ENCODE data around the gene SYTL4. TPM values are rescaled to one million over a fixed set of nuclear protein-coding genes. Genes with fewer than 3 reads are reported as not detected.

The SYTL4 gene
- total and polyA plus RNA-seq, 2 of the 8 experiments (the other 6 are each of a cell fraction or from before 2014, with no cell fraction given): 0.11 TPM

GRCh38 chrX:100625985-100626491 lies 105.9 kb downstream of the SYTL4 start (continued):
- TF ChIP-seq BACH1 (IDR thresholded peaks at IDR 0.05; ENCODE audit: low read length): no peak
- no peak for TF ChIP-seq HDAC6 (IDR thresholded peaks at IDR 0.05; ENCODE audit: low read depth, low read length)

Other genes starting within 250 kb of the SYTL4 start
- gene TNMD, start 147.2 kb downstream of the SYTL4 start, total RNA-seq (2021; fragmentation: NEBNext Ultra II Directional; extraction: Animal tissue kit (Norgen Biotek cat#: 25700)): 2.1 TPM in 2 replicates
- 0.85 and 1.4 TPM in 2 replicates for gene TNMD, start 147.2 kb downstream of the SYTL4 start, polyA plus RNA-seq (2011; rRNA removed)
- gene TSPAN6, start 95.3 kb downstream of the SYTL4 start, total RNA-seq (2021; fragmentation: NEBNext Ultra II Directional; extraction: Animal tissue kit (Norgen Biotek cat#: 25700)): 56.8 and 58.1 TPM in 2 replicates
- 41.7 and 67.7 TPM in 2 replicates for gene TSPAN6, start 95.3 kb downstream of the SYTL4 start, polyA plus RNA-seq (2011; rRNA removed)
- gene SRPX2, start 87.9 kb downstream of the SYTL4 start, total RNA-seq (2021; fragmentation: NEBNext Ultra II Directional; extraction: Animal tissue kit (Norgen Biotek cat#: 25700)): not detected in 2 replicates
- gene SRPX2, start 87.9 kb downstream of the SYTL4 start, polyA plus RNA-seq (2011; rRNA removed): not detected in 2 replicates
- 30.9 and 33.0 TPM in 2 replicates for gene CSTF2, start 88.3 kb upstream of the SYTL4 start, total RNA-seq (2021; fragmentation: NEBNext Ultra II Directional; extraction: Animal tissue kit (Norgen Biotek cat#: 25700))
- gene CSTF2, start 88.3 kb upstream of the SYTL4 start, polyA plus RNA-seq (2011; rRNA removed): 20.7 and 21.0 TPM in 2 replicates
- gene NOX1, start 142.2 kb upstream of the SYTL4 start, total RNA-seq (2021; fragmentation: NEBNext Ultra II Directional; extraction: Animal tissue kit (Norgen Biotek cat#: 25700)): not detected in 2 replicates
- gene NOX1, start 142.2 kb upstream of the SYTL4 start, polyA plus RNA-seq (2011; rRNA removed): not detected in 2 replicates
- 1.2 and 1.3 TPM in 2 replicates for gene XKRX, start 196.8 kb upstream of the SYTL4 start, total RNA-seq (2021; fragmentation: NEBNext Ultra II Directional; extraction: Animal tissue kit (Norgen Biotek cat#: 25700))
- gene XKRX, start 196.8 kb upstream of the SYTL4 start, polyA plus RNA-seq (2011; rRNA removed): 0.70 and 0.83 TPM in 2 replicates
- not detected in 2 replicates for gene ARL13A, start 237.6 kb upstream of the SYTL4 start, total RNA-seq (2021; fragmentation: NEBNext Ultra II Directional; extraction: Animal tissue kit (Norgen Biotek cat#: 25700))
- not detected in 2 replicates for gene ARL13A, start 237.6 kb upstream of the SYTL4 start, polyA plus RNA-seq (2011; rRNA removed)